ENCODE measurements around the gene TRPM5. TPM values are rescaled to one million over a fixed set of nuclear protein-coding genes. Genes with fewer than 3 reads are reported as not detected.

Gene TRPM5
- total and polyA plus RNA-seq, 7 donors: 0.60 to 2.8 TPM; not detected in 5

GRCh38 chr11:2413742-2414579, 30.4 kb downstream of the TRPM5 start:
- Histone ChIP-seq H3K9me3 (no peaks in the 10 kb centered on the region), H3K36me3 (no peaks in the 10 kb centered on the region), H3K27me3 (no peaks in the 10 kb centered on the region), H3K27ac (no peak overlapping the region), H3K4me1 (peaks cover 0 to 1% (median 0%) of the 10 kb centered on the region in 4 donors), H3K4me3 (no peak overlapping the region)
- 88 to 89% methylated on average over 43 of the region's 43 CpGs for WGBS, 2 donors
- intact Hi-C loops (cut with DNase I): no loop called here
- no peak for TF ChIP-seq EP300 (IDR thresholded peaks at IDR 0.05)
- DNase-seq: no peak

GRCh38 chr11:2412323-2412722, 32.0 kb downstream of the TRPM5 start:
- H3K9me3 ChIP-seq: no peaks in the 10 kb centered on the region
- intact Hi-C loops (cut with DNase I): no loop called here
- H3K4me1 ChIP-seq: peaks cover 0 to 6% (median 0%) of the 10 kb centered on the region in 4 donors
- H3K36me3 ChIP-seq: no peaks in the 10 kb centered on the region
- no peak overlapping the region for H3K4me3 ChIP-seq
- TF ChIP-seq POLR2A (IDR thresholded peaks at IDR 0.05) (no peak), CTCF (IDR thresholded peaks at IDR 0.05) (no peak), EP300 (IDR thresholded peaks at IDR 0.05) (no peak), POLR2AphosphoS5 (IDR thresholded peaks at IDR 0.05) (no peak)
- WGBS, 2 donors: 87 to 89% methylated on average over 6 of the region's 6 CpGs
- no peak overlapping the region for H3K27ac ChIP-seq
- DNase-seq: no peak
- H3K27me3 ChIP-seq: no peaks in the 10 kb centered on the region

- 82 to 83% methylated on average over 30 of the region's 30 CpGs for WGBS, 2 donors
- H3K27ac ChIP-seq: no peak overlapping the region
- intact Hi-C loops (cut with DNase I): no loop called here
- peaks cover 0 to 6% (median 0%) of the 10 kb centered on the region in 4 donors for H3K4me1 ChIP-seq
- H3K27me3 ChIP-seq: no peaks in the 10 kb centered on the region
- no peaks in the 10 kb centered on the region for H3K9me3 ChIP-seq
- DNase-seq: no peak
- no peak overlapping the region for H3K4me3 ChIP-seq
- no peak for TF ChIP-seq POLR2A (IDR thresholded peaks at IDR 0.05)
- TF ChIP-seq EP300 (IDR thresholded peaks at IDR 0.05): no peak
- no peak for TF ChIP-seq POLR2AphosphoS5 (IDR thresholded peaks at IDR 0.05)
- TF ChIP-seq CTCF (IDR thresholded peaks at IDR 0.05): no peak
- H3K36me3 ChIP-seq: no peaks in the 10 kb centered on the region
These were observed 32.6 kb downstream of the TRPM5 start for GRCh38 chr11:2411446-2412305.

- no peak overlapping the region for H3K27ac ChIP-seq
- DNase-seq: no peak
- TF ChIP-seq POLR2A (IDR thresholded peaks at IDR 0.05): no peak
- no peak for TF ChIP-seq EP300 (IDR thresholded peaks at IDR 0.05)
- no peak for TF ChIP-seq CTCF (IDR thresholded peaks at IDR 0.05)
- no peak for TF ChIP-seq POLR2AphosphoS5 (IDR thresholded peaks at IDR 0.05)
- H3K4me3 ChIP-seq: no peak overlapping the region
- peaks cover 0 to 6% (median 0%) of the 10 kb centered on the region in 4 donors for H3K4me1 ChIP-seq
- no peaks in the 10 kb centered on the region for H3K9me3 ChIP-seq
- intact Hi-C loops (cut with DNase I): no loop called here
- H3K27me3 ChIP-seq: no peaks in the 10 kb centered on the region
- 77 to 84% methylated on average over 9 of the region's 9 CpGs for WGBS, 2 donors
- H3K36me3 ChIP-seq: no peaks in the 10 kb centered on the region
These were observed 33.7 kb downstream of the TRPM5 start for GRCh38 chr11:2410616-2411015.

Measured in sigmoid colon (tissue), 7 donors.